ENCODE data around the gene LAMB1. TPM values are rescaled to one million over a fixed set of nuclear protein-coding genes. Genes with fewer than 3 reads are reported as not detected.

Gene LAMB1
- total RNA-seq, 1 experiment from 2014 or later = 240 TPM

DNA sequence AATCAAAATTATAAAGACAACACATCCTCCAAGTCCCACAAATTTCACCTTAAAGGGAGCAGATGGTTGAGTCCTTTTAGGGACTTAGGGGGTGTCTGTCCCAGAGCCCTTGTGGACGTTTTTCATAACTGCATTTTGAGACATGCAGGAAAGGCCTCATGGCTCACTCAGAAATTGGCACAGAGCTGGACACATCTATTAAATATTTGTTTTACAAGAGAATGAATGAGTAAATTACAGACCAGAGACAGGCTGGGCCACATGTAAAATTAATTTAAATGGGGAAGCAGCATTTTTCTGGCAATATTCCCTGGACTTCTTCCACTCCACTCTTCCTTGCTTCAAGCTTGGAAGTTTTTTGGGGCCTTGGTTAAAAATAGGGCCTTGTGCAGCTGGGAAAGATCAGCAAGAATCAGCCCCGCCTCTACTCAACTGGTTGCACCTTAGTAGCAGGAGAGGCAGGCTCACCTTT, 20.0 kb downstream of the LAMB1 start:
- Mint-ChIP-seq H3K36me3 (ENCODE audit: insufficient read depth, unreplicated experiment) (peaks cover 22% of the 10 kb centered on the region), H3K4me3 (ENCODE audit: low read depth, unreplicated experiment) (no peak overlapping the region), H3K27me3 (ENCODE audit: unreplicated experiment) (no peaks in the 10 kb centered on the region), H3K9me3 (ENCODE audit: low read depth, unreplicated experiment) (no peaks in the 10 kb centered on the region), H3K27ac (ENCODE audit: unreplicated experiment) (no peak overlapping the region), H3K4me1 (ENCODE audit: low read depth, unreplicated experiment) (peaks cover 4% of the 10 kb centered on the region)
- BruUV-seq (replicated peaks) = no TSS peak
- no peak for DNase-seq
- CTCF ChIA-PET = interaction anchor here (0.7 kb wide), 2 partner anchors 49 to 501 kb away, joined by 4 to 5 read pairs; no protein-coding TSS in a partner anchor
- TF ChIP-seq, protein P1, sequence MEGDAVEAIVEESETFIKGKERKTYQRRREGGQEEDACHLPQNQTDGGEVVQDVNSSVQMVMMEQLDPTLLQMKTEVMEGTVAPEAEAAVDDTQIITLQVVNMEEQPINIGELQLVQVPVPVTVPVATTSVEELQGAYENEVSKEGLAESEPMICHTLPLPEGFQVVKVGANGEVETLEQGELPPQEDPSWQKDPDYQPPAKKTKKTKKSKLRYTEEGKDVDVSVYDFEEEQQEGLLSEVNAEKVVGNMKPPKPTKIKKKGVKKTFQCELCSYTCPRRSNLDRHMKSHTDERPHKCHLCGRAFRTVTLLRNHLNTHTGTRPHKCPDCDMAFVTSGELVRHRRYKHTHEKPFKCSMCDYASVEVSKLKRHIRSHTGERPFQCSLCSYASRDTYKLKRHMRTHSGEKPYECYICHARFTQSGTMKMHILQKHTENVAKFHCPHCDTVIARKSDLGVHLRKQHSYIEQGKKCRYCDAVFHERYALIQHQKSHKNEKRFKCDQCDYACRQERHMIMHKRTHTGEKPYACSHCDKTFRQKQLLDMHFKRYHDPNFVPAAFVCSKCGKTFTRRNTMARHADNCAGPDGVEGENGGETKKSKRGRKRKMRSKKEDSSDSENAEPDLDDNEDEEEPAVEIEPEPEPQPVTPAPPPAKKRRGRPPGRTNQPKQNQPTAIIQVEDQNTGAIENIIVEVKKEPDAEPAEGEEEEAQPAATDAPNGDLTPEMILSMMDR (IDR thresholded peaks at IDR 0.05; ENCODE audit: unreplicated experiment) = no peak
- intact Hi-C loops (cut with micrococcal nuclease; ENCODE audit: unreplicated experiment) = no loop called here

GRCh38 chr7:107982042-107982840, 20.7 kb downstream of the LAMB1 start:
- Mint-ChIP-seq H3K27ac (ENCODE audit: unreplicated experiment) (no peak overlapping the region), H3K9me3 (ENCODE audit: low read depth, unreplicated experiment) (no peaks in the 10 kb centered on the region), H3K4me3 (ENCODE audit: low read depth, unreplicated experiment) (no peak overlapping the region), H3K27me3 (ENCODE audit: unreplicated experiment) (no peaks in the 10 kb centered on the region), H3K36me3 (ENCODE audit: insufficient read depth, unreplicated experiment) (peaks cover 18% of the 10 kb centered on the region), H3K4me1 (ENCODE audit: low read depth, unreplicated experiment) (no peaks in the 10 kb centered on the region)
- TF ChIP-seq, protein P1 (IDR thresholded peaks at IDR 0.05; ENCODE audit: unreplicated experiment) = no peak
- BruUV-seq (replicated peaks) = no TSS peak
- CTCF ChIA-PET = no interaction called here
- no peak for DNase-seq
- intact Hi-C loops (cut with micrococcal nuclease; ENCODE audit: unreplicated experiment) = no loop called here

- Mint-ChIP-seq H3K9me3 (ENCODE audit: low read depth, unreplicated experiment) (no peaks in the 10 kb centered on the region), H3K27me3 (ENCODE audit: unreplicated experiment) (no peaks in the 10 kb centered on the region), H3K36me3 (ENCODE audit: insufficient read depth, unreplicated experiment) (peaks cover 11% of the 10 kb centered on the region), H3K27ac (ENCODE audit: unreplicated experiment) (no peak overlapping the region), H3K4me1 (ENCODE audit: low read depth, unreplicated experiment) (no peaks in the 10 kb centered on the region), H3K4me3 (ENCODE audit: low read depth, unreplicated experiment) (no peak overlapping the region)
- CTCF ChIA-PET = no interaction called here
- BruUV-seq (replicated peaks) = no TSS peak
- no peak for DNase-seq
- intact Hi-C loops (cut with micrococcal nuclease; ENCODE audit: unreplicated experiment) = no loop called here
- TF ChIP-seq, protein P1 (IDR thresholded peaks at IDR 0.05; ENCODE audit: unreplicated experiment) = no peak
Observed at GRCh38 chr7:107981466-107981865, 21.5 kb downstream of the LAMB1 start.

GRCh38 chr7:107980671-107981190, 22.2 kb downstream of the LAMB1 start:
- Mint-ChIP-seq H3K27me3 (ENCODE audit: unreplicated experiment) (no peaks in the 10 kb centered on the region), H3K36me3 (ENCODE audit: insufficient read depth, unreplicated experiment) (peaks cover 9% of the 10 kb centered on the region), H3K27ac (ENCODE audit: unreplicated experiment) (no peak overlapping the region), H3K9me3 (ENCODE audit: low read depth, unreplicated experiment) (no peaks in the 10 kb centered on the region), H3K4me3 (ENCODE audit: low read depth, unreplicated experiment) (no peak overlapping the region), H3K4me1 (ENCODE audit: low read depth, unreplicated experiment) (no peaks in the 10 kb centered on the region)
- no TSS peak for BruUV-seq (replicated peaks)
- no peak for DNase-seq
- intact Hi-C loops (cut with micrococcal nuclease; ENCODE audit: unreplicated experiment) = no loop called here
- TF ChIP-seq, protein P1 (IDR thresholded peaks at IDR 0.05; ENCODE audit: unreplicated experiment) = no peak
- CTCF ChIA-PET = interaction anchor here (0.6 kb wide), 1 partner anchor 12 kb away, joined by 3 read pairs; no protein-coding TSS in a partner anchor

Data from Calu3 (cell line).